GM12872 (cell line): ENCODE measurements around the gene FIS1.

Source experiments
- TF ChIP-seq, protein P1 (sequence below): IDR thresholded peaks from 3 replicates; pipeline ENCODE4 v1.5.1; 2011; ENCODE audit warnings: low read depth, mild to moderate bottlenecking, low read length, moderate library complexity; ENCODE audit not compliant: insufficient read depth

FIS1 gene

DNA sequence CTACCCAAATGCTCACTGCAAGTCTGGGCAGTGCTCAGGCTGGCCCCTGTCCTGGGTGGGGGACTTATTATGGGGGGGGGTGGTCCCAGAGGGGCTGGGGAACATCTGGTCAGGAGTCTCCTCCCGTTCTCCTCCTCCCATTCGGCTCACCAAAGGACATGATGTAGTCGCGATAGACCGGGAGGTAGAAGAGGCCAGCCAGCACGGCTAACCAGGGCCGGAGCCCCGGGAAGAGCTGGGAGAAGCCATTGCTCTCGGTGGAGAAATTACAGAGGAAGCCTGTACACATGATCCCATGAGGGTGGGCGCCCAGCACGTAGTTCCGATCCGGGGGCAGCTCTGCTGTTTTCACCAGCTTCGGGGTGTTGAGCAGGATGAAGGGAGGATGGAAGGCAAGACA, 46.4 kb downstream of the FIS1 start:
- TF ChIP-seq, protein P1, sequence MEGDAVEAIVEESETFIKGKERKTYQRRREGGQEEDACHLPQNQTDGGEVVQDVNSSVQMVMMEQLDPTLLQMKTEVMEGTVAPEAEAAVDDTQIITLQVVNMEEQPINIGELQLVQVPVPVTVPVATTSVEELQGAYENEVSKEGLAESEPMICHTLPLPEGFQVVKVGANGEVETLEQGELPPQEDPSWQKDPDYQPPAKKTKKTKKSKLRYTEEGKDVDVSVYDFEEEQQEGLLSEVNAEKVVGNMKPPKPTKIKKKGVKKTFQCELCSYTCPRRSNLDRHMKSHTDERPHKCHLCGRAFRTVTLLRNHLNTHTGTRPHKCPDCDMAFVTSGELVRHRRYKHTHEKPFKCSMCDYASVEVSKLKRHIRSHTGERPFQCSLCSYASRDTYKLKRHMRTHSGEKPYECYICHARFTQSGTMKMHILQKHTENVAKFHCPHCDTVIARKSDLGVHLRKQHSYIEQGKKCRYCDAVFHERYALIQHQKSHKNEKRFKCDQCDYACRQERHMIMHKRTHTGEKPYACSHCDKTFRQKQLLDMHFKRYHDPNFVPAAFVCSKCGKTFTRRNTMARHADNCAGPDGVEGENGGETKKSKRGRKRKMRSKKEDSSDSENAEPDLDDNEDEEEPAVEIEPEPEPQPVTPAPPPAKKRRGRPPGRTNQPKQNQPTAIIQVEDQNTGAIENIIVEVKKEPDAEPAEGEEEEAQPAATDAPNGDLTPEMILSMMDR, result no peak

DNA sequence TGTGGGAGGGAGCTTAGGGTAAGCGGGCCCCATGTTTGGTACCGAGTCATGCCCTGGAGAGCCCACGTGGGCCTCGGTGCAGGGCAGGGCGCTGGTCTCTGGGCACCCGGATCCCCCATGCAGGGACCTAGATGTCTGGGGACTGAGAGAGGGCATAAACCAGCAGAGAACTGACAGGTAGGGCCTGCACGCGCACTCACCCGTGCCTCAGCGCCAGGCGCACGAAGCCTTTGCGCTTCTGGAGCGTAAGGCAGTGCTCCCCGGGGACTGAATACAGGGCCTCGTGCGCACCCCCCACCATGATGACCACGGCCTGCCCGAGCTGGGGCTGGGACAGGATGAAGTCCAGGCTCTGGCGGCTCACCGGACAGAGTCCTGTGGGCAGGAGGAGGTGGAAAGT, 46.9 kb downstream of the FIS1 start:
- TF ChIP-seq, protein P1, result no peak

DNA sequence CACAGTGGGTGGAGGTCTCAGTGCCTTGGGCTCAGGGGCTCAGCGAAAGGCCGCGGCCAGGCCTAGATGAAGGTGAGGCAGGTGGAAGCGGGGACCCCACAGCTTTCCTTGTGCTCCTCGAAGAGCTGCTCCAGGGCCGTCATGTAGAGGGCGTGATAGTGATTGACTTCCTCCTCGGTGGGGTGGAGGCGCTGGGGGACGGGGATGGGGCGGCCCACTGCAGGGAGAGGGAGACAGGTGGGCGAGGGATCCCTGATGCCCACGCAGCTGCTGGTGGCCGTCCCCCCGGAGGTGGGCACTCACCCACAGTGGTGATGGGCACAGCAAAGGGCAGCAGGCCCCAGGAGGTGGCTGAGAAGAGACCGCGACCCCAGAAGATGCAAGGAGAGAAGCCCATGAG, 49.0 kb downstream of the FIS1 start:
- TF ChIP-seq, protein P1, result no peak
